WTC11 (cell line): ENCODE measurements around the gene SSB.

ENCODE experiments used
- CTCF ChIP-seq: fragments of 200-600 bp; IDR thresholded peaks from 2 replicates; pipeline ENCODE4 v1.8.0; 2022; ENCODE audit warnings: antibody characterized with exemption
- E2F4 ChIP-seq: sonication (generic); formaldehyde crosslinking; IDR thresholded peaks from 2 replicates; pipeline ENCODE4 v1.8.1; 2022; ENCODE audit warnings: low read depth, mild to moderate bottlenecking, moderate library complexity, missing genetic modification reagents, borderline replicate concordance
- GABPB1 ChIP-seq: sonication (generic); formaldehyde crosslinking; IDR thresholded peaks from 2 replicates; pipeline ENCODE4 v1.8.1; 2023; ENCODE audit warnings: mild to moderate bottlenecking, missing genetic modification reagents
- MAX ChIP-seq: sonication (generic); formaldehyde crosslinking; IDR thresholded peaks from 2 replicates; pipeline ENCODE4 v1.8.0; 2022; ENCODE audit warnings: mild to moderate bottlenecking, missing genetic modification reagents
- MXD4 ChIP-seq: fragments of 250-450 bp; sonication (Bioruptor Pico); IDR thresholded peaks from 2 replicates; pipeline ENCODE4 v1.8.0; 2021; ENCODE audit warnings: mild to moderate bottlenecking, moderate library complexity, borderline replicate concordance
- USF2 ChIP-seq: sonication (generic); formaldehyde crosslinking; IDR thresholded peaks from 2 replicates; pipeline ENCODE4 v1.8.1; 2023; ENCODE audit warnings: mild to moderate bottlenecking, missing genetic modification reagents, moderate library complexity
- ZNF532 ChIP-seq: fragments of 250-450 bp; sonication (Bioruptor Pico); IDR thresholded peaks from 2 replicates; pipeline ENCODE4 v1.9.0; 2021; ENCODE audit warnings: mild to moderate bottlenecking, borderline replicate concordance

GRCh38 chr2:169778446-169778845 is 20.2 kb upstream of the SSB start:
- TF ChIP-seq CTCF (no peak), E2F4 (no peak), ZNF532 (CRISPR knock-in tag) (no peak), MAX (no peak), USF2 (CRISPR knock-in tag) (no peak), MXD4 (CRISPR knock-in tag) (no peak), GABPB1 (CRISPR knock-in tag) (no peak)
